NCI-H526 treated with DMSO at 0.1 percent for 48 hours (cell line): Measurements from ENCODE around the gene MRPL32.
"Not testable (repeated sequence)": the region's sequence is repeated elsewhere in the genome, so short reads cannot be mapped to it uniquely, and the experiment has no call there.

ENCODE experiments used
- DNase-seq: peaks from one replicate; lab custom pipeline; 2025; lab: John Stamatoyannopoulos, UW

MRPL32 gene

DNA sequence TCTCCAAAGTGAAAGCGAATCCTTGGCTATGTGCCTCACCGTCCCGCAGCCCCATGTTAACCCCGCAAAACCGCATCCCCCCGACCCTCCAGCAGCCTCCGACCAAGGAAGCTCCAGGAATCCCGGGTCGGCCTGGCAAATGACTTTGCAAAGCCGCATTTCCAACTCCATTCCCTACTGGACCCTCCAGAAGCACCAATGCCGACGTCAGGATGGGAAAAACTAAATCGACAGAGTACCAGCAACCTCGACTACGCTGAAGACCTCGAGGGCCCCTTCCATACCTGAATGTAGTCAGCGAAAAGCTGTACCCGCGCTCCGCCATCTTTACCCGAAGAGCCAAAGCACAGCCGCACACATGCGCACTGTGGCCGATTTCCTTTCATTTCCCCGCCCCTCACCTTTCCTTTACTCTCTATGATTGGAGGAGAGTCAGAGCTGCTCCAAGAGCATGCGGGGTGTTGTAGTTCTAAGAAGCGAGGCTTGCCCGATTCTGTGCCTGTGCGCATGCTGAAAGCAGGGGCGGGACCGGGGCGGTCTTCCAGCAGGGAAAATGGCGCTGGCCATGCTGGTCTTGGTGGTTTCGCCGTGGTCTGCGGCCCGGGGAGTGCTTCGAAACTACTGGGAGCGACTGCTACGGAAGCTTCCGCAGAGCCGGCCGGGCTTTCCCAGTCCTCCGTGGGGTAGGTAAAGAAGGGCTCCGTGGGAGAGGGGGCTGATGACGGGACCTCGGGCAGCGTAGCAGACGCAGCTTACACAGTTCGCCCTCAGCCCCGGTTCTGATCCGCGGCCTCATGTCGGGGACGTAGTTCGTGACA lies at the start of gene MRPL32, which contains the start of gene PSMA2:
MRPL32 (plus strand) TSS at position 543 of the 818 bp plus-strand sequence; CDS start at position 554, 11 bp downstream.
PSMA2 (minus strand) TSS at position 341 of the 818 bp plus-strand sequence; CDS start at position 325, 16 bp downstream.
- peak; percentile 95 for DNase-seq

- no peak for DNase-seq
These were observed 48.2 kb upstream of the MRPL32 start for GRCh38 chr7:42883950-42884349.

DNA sequence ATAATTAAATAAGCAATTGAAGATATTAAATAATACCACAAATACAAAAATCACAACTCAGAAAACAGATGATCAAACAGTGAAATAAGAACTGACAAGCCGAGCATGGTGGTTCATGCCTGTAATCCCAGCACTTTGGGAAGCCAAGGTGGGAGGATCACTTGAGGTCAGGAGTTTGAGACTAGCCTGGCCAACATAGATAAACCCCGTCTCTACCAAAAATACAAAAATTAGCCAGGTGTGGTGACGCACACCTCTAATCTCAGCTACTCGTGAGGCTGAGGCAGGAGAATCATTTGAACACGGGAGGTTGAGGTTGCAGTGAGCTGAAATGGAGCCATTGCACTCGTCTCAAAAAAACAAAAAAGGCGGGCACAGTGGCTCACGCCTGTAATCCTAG lies 47.0 kb upstream of the MRPL32 start:
- DNase-seq, result not testable (repeated sequence)

DNA sequence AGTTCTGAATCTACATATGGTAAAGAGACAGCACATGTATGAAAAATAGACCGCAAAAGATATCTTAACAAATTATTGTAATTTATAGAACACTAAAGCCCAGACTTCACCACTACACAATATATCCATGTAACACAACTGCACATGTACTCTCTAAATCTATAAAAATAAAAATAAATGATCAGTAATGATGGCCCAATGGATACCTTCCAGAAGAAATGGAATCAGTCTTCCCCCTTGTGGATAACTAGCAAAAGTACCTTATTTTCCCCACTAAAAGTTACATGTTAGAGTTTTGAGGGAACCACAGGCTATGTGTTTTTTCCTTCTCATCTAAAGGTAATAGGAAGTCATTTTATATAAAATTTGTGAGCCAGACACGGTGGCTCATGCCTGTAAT lies 46.0 kb upstream of the MRPL32 start:
- DNase-seq, result no peak

DNA sequence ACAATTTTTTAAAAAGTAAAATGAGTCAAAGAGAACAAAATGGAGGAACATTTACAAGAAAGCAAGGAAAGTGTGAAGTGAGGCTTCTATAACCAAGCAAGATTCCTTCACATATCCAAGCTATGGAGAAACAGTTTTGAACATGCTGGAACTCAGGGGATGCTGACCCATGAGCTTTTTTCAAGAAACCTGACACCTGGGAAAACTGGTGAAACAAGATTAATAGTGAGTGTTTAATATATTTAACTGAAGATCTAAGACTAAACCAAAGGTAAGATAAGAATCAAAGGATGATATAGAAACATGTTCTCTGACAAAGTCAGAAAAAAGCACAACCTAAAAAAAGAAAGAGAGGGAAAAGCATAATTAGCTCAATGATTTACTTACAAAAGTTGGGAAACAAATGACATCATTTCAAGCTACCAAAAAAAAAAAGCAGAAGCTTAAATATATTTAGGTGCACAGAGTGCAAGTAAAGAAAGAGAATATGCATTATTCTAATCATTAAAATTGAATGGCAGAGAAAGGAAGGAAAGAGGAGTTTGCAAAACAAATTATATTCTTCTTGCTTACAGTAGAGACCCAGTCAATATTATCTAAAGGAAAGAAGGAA lies 45.2 kb upstream of the MRPL32 start:
- DNase-seq, result no peak

DNA sequence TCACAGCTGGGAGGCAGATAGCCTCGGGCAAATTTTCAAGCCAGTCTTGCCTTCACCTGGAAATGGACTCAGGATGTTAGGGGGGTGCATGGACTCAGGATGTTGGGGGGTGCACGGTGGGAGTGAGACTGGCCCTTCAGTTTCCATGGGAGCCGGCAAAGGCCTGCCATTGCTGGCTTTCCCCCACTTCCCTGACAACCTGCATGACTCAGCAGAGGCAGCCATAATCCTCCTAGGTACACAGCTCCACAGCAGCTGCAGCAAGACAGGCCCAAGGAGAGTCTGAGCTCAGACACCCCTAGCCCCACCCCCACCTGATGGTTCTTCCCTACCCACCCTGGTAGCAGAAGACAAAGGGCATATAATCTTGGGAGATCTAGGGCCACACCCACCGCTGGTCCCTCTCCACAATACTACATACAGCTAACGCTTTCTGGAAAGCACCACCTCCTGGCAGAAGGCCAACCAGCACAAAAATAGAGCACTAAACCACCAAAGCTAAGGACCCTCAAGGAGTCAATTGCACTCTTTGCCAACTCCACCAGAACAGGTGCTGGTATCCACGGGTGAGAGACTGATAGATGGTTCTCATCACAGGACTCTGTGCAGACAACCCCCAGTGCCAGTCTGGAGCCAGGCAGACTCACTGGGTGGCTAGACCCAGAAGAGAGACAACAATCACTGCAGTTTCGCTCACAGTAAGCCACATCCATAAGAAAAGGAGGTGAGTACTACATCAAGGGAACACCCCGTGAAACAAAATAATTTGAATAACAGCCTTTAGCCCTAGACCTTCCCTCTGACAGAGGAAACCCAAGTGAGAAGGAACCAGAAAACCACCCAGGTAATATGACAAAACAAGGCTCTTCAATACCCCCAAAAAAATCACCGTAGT lies 38.6 kb upstream of the MRPL32 start:
- no peak for DNase-seq

- DNase-seq, result no peak
These were observed 31.3 kb upstream of the MRPL32 start for GRCh38 chr7:42900842-42901241.

DNA sequence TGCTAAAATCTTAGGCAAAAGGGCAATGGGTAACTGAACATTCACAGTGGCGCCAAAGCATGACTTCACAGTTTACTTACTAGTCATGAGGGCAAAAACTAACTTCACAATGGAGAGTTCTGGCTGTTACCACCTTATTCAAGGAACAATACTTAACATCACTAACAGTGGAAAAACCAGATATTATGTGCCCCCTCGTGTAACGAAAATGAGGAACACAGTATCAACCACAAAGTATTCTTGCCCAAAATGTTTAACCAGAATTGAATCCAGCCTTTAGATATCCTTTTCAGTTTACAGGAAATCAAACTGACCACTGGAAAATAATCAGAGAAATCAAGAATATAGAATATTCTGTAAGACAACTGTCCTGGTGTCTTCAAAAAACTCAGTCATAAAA lies 29.8 kb upstream of the MRPL32 start:
- DNase-seq, result no peak

GRCh38 chr7:42906181-42906580 lies 26.0 kb upstream of the MRPL32 start:
- no peak for DNase-seq

- DNase-seq, result no peak
These were observed 24.9 kb upstream of the MRPL32 start for GRCh38 chr7:42907316-42907715.

GRCh38 chr7:42910306-42910705 lies 21.9 kb upstream of the MRPL32 start:
- no peak for DNase-seq

- peak; percentile 89 for DNase-seq
These were observed 20.4 kb upstream of the MRPL32 start, which contains the start of gene C7orf25 for GRCh38 chr7:42911454-42912447. Gene C7orf25, minus strand, starts transcription at chr7:42912070. Its CDS starts 1,170 bp downstream, at chr7:42910900.

- no peak for DNase-seq
These were observed 18.6 kb upstream of the MRPL32 start for GRCh38 chr7:42913591-42913990.

GRCh38 chr7:42914009-42914408 lies 18.2 kb upstream of the MRPL32 start:
- DNase-seq, result no peak

DNA sequence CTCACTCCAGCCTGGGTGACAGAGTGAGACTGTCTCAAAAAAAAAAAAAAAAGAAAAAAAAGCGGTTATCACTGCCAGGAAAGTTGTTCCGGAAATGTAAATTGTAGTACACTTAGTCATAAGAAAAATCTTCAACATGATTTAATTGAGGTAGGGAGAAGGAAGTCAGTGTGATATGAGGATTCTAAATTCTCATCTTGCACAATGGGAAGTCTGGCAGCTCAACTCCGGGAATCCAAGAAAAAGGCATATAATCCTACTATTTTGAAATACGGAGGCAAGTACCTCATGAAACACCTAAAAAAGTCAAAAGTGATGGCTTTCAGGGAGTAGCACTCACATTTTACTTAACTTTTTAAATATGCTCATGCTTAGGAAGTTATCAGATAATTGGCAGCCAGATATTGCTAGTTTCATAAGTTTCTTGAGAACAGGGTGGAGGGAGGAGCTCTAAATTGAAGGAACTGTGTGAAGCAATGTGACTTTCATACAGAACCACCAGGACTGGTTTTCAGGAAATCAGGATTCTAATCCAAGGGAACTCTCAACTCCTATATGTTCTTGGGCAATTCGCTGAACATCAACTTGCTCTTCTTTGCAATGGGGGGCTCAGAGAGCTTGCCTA lies 17.6 kb upstream of the MRPL32 start:
- DNase-seq, result no peak

- DNase-seq, result no peak
These were observed 16.8 kb upstream of the MRPL32 start for GRCh38 chr7:42915356-42915755.

- DNase-seq, result no peak
These were observed 10.0 kb upstream of the MRPL32 start for GRCh38 chr7:42922017-42922753.

- no peak for DNase-seq
These were observed 7.8 kb upstream of the MRPL32 start for GRCh38 chr7:42924223-42924838.

DNA sequence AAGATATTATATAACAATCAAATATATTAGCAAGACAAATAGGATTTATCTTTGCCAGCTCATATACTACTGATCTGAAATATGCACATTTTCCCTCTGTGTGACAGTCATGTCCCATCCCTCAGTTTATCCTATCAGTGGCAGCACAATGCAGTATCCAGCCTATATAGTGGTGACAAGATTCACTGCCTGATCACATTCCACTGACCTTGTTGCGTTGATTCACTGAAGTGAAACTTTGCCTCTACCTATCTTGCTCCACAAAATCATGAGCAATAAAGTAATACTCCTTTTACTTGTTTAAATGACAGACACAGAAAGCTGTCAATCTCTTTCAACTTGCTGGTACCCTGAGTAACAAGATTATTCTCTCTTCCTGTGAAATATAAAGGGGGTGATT lies 6.5 kb upstream of the MRPL32 start:
- no peak for DNase-seq
